GM19455 (cell line): ENCODE results near the gene CADPS2.
"Not testable (repeated sequence)": the region's sequence is repeated elsewhere in the genome, so short reads cannot be mapped to it uniquely, and the experiment has no call there.

Source experiments
- ATAC-seq: cut with Tn5 transposase; IDR thresholded peaks from one replicate; pipeline ENCODE4 v1.9.1; 2021; ENCODE audit not compliant: unreplicated experiment

Gene CADPS2

DNA sequence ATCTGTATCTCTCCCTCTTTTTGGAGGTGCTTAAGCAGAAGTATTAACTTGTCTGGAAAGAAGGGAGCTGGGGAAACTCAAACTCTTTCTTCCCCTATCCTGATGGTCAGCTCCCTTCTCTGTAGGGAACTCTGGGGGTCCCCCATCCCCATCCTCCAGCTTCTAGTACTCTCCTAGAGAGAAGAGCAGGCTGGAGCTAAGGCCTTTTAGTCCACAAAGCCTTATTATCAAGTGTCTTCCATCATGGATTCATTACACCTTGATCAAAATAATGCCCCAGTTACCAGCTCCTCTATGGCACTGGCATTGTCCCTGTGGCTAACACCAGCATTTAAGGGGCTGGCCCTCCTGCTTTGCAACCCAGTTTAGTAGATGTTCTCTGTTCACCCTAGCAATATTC is 35.7 kb downstream of the CADPS2 start:
- ATAC-seq: no peak

DNA sequence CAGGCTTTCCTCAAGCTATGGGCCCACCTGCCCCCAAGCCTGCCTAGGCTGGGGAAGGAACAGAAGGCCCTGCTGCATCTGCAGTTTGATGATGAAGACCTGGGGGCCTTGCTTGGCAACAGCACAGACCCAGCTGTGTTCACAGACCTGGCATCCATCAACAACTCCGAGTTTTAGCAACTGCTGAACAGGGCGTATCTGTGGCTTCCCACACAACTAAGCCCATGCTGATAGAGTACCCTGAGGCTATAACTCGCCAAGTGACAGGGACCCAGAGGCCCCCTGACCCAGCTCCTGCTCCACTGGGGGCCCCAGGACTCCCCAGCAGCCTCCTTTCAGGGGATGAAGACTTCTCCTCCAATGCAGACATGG is 36.3 kb downstream of the CADPS2 start:
- ATAC-seq: no peak

DNA sequence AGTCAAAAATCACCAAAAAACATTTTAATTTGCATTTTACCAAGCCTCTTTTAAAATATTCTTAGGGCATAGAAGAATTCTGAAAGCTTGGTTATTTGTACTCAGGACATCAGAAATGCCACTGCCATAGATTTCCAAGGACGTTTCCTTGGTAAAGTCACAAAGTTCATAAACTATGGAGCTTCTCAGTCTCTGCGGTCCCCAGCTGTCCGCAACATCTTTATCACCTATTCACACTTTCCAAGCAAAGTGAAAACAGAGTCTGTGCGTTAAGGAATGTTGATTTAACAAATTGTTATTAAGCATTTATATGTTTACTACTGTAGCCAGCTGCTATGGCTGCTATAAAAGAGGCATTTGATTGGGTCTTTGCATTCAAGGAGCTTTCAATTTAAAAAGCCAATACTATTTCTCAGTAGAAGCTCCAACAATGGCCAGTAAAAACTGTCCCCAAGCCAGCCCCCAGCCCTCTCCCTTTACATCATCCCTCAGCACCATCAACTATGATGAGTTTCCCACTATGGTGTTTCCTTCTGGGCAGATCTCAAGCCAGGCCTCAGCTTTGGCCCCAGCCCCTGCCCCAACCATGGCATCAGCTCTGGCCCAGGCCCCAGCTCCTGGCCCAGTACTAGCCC is 36.8 kb downstream of the CADPS2 start:
- ATAC-seq: no peak

DNA sequence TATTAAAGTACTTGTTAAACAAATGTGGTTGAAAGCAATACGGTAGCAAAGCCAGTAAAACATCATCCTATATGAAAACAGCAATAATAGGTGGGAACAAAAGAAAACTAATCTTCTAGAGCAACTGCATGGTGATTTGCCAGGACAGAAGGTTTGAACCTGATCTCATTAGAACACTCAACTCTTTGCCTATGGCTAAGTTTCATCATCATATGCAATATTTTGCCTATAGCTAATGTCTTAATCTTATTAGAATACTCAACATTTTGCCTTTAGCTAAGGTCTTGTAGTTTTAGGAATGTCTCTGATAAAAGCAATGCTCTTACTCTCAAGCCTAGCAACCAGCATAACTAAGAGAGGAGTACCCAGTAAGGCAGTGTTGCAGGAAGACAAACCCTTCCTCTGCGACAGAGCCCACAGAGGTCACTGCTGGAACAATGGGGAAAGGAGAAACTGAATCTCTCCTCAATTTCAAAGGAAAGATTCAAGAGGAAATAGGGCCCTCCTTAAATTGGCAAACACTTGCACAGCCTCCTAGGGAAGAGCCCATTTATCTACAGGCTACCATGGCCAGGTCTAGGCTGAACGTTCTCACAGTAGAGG is 38.3 kb downstream of the CADPS2 start:
- ATAC-seq: no peak

DNA sequence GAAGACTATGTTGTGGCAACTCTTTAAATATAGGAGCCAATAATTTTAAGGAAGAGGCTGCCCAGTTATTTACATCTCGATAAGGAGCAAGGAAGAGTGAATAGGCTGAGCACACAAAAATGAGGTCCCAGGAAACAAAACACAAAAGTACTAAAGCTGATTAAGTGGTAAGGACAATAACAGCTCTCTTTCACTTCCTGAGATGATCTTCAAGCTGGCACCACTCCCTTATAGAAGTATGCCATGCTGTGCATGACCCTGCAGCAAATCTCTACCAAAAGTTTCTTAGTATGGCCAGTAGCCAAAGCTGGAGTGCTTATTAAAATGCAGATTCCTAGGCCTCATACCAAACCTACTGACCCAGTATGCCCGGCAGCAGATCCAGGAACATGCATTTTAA is 39.7 kb downstream of the CADPS2 start:
- no peak for ATAC-seq

DNA sequence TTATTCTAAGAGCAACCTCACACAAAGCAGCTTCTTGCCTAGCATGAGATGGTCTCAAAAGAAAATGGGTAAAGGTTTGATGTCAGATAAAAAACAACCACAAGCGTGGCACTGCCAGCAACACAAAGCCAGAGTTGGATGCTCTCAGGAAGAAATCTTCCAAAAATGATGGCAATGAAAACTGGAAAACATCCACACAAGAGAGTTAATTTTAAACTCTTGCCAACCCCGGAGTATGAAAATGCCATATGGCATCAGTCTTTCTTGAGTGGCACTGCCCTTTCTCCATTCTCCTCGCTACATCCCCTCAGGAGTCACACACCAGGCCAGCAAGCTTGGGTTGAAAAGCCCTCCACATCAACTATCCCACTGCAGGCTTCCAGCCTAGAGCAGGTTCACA is 41.0 kb downstream of the CADPS2 start:
- no peak for ATAC-seq

DNA sequence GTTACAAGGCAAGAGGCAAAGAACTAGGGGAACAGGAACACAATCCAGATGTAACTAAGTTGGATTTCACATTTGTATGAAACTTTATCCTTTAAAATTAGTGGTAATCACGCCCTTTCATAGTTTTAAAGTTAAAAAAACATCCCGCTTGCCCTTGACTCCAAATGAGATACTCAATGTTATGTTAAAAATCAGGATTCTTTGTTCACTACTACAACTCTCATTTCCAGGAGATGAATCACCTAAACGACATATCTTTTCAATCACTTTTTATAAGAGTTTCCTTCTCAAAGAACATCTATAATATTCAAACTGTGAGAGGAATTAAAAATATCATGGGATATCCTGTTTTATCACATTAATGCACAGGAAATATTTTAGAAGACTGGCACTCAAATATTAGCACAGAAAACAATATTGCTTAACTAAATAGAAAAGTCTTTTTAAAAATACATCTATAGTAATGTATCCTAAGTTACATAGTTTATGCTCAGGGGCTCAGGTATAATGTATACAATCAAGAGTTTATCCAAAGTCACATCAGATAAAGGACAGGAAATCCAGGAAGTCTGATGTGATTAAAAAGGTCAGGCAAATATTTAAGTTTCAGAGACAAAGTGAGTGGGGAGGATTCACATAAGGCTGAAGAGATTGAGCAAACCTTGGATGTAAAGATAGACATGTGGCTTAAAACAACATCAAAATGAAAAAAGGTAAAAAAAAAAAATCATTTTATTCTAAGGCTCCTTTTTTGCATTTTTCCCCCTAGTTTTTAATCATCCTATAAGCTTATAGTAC is 41.9 kb downstream of the CADPS2 start:
- ATAC-seq: no peak

DNA sequence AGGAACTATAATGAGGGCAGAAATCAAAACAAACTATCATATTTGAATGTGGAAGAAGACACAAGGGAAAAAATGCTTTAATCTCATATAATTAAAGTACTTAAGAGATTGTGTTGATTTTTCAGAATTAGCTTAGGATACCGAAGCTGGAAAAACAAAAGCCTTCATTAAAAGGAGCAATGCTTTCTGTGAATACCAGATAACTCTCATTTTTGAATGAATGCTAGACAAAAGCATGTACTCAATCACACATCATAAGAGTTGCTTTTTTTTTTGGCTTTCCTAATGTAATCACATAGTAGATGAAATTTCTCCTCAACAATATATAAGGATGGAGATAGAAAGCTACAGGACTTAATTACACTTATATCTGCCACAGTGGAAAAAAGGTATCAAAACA is 43.3 kb downstream of the CADPS2 start:
- no peak for ATAC-seq

DNA sequence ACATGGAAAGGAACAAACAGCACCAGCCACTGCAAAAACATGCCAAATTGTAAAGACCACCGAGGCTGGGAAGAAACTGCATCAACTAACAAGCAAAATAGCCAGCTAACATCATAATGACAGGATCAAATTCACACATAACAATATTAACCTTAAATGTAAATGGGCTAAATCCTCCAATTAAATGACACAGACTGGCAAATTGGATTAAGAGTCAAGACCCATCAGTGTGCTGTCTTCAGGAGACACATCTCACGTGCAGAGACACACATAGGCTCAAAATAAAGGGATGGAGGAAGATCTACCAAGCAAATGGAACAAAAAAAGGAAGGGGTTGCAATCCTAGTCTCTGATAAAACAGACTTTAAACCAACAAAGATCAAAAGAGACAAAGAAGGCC is 50.0 kb downstream of the CADPS2 start:
- not testable (repeated sequence) for ATAC-seq

DNA sequence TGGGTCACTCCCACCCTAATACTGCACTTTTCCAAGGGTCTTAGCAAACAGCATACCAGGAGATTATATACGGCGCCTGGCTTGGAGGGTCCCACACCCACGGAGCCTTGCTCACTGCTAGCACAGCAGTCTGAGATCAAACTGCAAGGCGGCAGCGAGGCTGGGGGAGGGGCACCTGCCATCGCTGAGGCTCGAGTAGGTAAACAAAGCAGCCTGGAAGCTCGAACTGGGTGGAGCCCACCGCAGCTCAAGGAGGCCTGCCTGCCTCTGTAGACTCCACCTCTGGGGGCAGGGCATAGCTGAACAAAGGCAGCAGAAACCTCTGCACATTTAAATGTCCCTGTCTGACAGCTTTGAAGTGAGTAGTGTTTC is 51.7 kb downstream of the CADPS2 start:
- ATAC-seq: not testable (repeated sequence)

DNA sequence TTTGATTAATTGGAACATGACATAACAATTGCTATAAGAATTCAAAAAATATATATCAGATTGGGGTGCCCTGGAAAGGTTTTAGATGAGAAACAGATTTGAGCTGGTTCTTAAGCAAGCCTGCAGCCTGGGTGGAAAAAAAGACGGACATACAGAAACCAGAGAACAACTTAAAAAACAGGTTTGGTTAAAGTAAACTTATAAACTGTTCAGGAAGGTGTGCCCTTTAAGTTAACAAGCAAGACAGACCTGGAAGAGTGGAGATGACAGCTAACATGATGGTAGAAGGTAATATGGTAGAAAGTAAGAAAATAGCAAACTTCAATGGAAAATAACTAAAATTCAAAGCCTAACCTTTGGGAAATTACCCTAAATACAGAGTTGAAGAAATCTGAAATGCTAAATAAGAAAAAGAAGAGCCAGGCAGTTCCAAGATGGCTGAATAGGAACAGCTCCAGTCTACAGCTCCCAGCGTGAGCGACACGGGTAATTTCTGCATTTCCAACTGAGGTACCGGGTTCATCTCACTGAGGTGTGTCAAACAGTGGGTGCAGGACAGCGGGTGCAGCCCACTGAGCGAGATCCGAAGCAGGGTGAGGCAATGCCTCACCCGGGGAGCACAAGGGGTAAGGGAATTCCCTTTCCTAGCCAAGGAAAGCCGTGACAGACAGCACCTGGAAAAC is 52.2 kb downstream of the CADPS2 start:
- no peak for ATAC-seq

DNA sequence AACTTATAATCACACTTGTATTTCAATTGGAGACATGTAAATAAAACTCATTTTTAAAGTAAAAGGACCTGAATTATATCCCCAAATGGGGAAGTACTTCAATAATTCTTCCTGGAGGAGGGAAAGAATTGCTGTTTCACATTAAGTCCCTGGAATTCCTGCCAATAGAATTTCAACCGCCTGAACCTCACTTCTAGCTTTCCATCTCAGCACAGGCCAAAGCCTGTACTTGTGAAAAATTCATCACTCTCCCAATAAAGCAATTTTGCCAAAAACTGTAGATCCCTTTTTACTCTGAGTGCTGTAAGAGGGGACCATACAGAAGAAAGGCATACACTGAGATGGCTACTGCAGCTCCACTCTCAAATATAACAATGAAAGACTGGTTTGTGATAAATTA is 54.8 kb downstream of the CADPS2 start:
- no peak for ATAC-seq

DNA sequence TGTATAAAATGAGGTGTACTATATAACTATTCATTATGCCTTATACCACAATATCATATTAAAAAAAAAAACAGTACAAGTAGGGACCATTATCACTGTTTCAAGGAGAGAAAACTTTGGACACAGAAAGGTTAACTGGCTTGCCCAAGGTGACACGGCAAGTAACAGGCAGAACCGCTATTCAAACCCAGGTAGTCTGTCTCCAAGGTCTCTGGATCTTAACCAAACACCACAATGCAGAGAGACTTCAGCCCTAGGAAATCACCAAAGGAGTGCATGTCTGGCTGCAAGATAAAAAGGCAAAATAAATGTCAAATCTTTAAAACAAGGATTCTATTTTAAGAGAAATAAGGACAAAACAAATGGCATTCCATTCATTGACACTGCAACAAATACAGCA is 56.3 kb downstream of the CADPS2 start:
- no peak for ATAC-seq

DNA sequence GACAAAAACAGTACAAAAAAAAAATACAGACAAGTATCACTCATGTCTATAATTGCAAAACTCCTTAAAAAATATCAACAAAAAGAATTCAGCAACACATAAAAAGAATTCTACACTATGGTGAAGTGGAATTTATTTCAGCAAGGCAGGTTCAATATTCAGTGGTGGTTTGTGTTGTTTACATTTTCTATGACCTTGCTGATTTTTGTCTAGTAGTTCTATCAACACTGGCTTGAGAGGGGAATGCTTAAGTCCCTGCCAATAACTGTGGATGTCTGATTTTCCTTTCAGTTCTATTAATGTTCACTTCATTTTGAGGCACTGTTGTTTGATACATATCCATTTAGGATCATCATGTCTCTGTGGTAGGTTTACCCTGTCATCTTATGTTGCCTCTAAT is 58.5 kb downstream of the CADPS2 start:
- no peak for ATAC-seq

DNA sequence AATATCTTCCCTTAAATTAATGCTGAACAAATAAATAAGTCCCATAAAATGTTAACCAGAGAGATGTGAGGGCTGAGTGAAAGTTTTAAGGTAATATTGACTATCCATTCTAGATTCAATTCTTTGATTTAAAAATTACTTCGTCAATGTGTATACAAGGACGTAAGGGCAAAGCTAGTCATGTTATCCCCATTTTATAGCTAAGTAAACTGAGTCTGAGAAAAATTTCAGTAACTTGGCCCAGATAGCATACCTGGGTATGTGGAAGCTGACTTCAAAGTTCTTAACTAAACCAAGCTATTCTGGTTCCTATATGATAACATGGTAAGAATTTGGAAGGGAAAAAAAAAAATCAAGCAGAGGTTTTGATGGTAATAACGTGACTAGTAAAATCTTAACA is 72.4 kb downstream of the CADPS2 start:
- no peak for ATAC-seq

DNA sequence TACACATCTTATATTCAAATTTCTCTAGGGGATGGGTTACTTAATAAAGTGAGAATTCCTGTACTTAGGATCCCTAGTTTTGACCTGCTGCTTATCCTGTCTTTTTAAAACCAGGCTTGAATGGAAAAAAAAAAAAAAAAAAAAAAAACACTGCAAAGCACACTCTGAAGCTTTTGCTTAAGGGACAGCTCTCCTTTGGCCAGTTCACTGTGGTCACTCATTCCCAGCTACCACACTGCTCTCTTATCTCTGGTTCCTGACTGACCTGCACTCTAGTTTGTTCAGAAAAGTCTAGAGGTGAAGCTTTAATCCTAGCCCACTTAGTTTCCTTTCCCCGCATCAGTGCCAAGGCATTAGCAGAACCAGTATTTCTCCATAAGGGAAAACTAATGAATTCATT is 82.4 kb downstream of the CADPS2 start:
- no peak for ATAC-seq

DNA sequence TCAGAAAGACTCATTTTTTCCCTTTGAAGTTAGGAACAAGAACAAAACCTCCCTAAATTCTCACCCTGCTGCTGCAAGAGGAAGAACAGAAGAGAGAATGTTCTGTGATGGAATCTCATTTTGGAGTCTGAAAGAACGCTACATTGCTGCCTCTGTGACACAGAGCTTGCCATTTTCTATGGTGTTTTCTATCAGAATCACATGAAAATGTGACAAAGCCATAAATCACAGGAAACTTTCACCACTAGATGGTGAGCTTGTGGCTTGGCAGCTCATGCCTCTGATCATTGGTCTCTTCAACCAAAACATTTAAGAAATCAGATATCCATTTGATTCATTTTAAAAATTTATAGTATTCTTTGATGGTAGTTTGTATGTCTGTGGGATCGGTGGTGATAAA is 82.9 kb downstream of the CADPS2 start:
- ATAC-seq: no peak

DNA sequence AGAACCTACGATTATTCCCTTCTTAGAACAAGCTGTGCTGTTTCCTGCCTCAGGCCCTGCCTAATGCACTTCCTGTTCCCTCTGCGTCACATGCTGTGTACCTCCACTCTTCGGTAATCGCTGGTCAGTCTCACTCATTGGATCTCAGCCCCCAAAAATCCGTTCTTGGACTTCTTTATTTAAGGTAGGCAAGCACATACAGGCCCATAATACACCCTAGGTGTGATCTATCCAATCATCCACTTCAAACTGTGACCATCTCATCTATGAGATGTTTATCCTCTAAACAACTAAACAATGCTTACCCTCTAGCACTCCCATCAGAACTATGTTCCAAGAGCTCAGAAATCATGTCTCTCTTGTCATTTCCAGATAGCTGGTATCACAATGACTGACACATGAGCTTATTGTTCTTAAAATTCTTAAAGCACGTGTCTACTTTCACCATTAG is 83.9 kb downstream of the CADPS2 start:
- no peak for ATAC-seq

DNA sequence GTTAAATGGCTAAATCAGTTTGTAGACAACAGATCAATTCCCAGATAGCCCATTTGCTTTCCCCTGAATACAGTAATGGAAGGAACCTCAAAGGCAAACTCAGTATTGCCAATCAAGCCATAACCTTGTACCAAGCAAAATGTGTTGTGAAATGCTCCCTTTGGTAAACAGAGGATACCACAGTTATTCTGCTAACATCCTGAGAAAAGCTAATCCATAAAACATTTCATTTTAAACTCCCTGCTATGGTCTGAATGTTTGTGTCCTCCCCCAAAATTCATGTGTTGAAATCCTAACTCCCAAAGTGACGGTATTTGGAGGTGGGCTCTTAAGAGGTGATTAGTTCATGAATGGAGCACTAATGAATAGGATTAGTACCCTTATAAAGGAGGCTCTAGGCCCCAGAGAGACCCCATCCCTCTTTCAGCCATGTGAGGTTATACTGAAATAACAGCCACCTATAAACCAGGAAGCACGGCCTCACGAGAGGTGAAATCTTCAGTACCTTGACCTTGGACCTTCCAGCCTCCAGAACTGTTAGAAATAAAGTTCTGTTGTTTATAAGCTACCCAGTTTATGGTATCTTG is 94.2 kb downstream of the CADPS2 start:
- no peak for ATAC-seq

DNA sequence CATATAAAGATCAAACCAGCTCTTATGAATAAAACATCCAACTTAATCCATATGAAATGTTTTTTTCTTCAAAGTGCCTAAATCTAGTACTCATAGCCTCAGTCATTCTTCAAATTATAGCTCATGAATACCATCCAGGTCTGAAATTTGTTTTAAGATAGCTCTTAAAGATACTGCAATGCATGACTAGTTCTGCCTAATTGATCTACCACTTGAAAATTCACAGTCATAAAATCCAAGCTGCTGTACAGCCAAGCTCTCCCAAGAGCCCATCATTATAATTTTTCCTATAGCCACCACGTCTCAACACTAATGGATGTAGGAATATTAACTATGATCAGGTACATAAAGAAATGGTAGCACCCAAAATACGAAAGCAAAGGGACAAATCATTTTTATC is 95.7 kb downstream of the CADPS2 start:
- no peak for ATAC-seq

DNA sequence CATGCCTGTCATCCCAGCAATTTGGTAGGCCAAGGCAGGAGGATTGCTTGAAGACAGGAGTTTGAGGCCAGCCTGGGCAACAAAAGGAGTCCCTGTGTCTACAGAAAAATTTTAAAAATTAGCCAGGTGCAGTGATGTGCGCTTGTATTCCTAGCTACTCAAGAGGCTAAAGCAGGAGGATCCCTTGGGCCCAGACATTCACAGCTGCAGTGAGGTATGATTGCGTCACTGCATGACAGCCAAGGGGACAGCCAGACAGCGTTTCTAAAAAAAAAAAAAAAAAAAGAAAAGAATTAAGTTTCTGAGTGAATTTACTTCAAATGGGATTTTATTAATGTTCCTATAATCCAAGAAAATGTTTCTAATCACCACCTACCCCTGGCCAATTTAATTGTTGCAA is 96.1 kb downstream of the CADPS2 start:
- ATAC-seq: no peak

DNA sequence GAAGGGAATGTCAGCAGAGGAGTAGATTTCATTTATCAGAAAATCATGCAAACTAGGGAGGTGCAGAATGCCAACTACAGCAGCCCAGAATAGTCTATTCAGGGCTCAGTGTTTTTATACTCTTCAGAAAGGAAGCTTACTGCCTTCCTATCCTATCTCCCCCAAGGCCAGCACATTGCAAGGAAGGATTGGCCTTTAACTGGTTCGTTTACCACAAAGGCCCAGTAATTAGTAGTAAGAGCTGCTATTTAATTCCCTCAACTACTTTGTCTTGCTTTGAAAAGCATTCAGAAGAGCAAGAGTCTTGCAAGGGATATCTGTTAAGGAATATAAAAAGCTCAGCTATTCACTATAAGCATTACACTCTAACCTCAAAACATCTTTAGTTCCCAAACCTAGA is 97.1 kb downstream of the CADPS2 start:
- ATAC-seq: no peak
